Measurements from ENCODE around the gene POFUT1. TPM values are rescaled to one million over a fixed set of nuclear protein-coding genes. Genes with fewer than 3 reads are reported as not detected.

The POFUT1 gene
- total RNA-seq, 4 donors from 2014 or later: 15.7 to 29.6 (median 18.1) TPM

DNA sequence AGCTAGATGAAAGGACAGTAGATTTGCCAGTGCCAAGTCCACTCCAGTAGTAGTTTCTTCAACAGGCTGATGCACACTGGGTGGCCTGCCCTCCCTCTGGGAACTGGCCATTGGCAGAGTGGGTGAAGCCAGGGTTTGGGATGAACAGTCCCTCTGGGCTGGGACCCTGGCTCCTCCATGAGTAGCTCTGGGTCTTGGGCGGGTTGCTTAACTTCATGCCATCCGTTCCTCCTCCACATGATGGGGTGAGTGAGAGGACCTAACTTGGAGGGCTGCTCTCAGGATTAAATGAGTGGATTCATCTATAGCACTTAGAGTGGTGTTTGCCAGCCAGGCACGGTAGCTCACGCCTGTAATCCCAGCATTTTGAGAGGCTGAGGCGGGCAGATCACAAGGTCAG lies 47.3 kb upstream of the POFUT1 start:
- Histone ChIP-seq H3K27ac (no peak overlapping the region), H3K9me3 (no peaks in the 10 kb centered on the region), H3K4me3 (no peak overlapping the region), H3K27me3 (no peaks in the 10 kb centered on the region), H3K4me1 (peaks cover 0 to 5% (median 3%) of the 10 kb centered on the region in 3 donors), H3K36me3 (peaks cover 33 to 96% (median 40%) of the 10 kb centered on the region in 3 donors)
- WGBS, 2 donors: 100% methylated on average over 1 to 3 of the region's 5 CpGs
- no peak for DNase-seq
- TF ChIP-seq POLR2A (IDR thresholded peaks at IDR 0.05): no peak
- TF ChIP-seq, protein P1, sequence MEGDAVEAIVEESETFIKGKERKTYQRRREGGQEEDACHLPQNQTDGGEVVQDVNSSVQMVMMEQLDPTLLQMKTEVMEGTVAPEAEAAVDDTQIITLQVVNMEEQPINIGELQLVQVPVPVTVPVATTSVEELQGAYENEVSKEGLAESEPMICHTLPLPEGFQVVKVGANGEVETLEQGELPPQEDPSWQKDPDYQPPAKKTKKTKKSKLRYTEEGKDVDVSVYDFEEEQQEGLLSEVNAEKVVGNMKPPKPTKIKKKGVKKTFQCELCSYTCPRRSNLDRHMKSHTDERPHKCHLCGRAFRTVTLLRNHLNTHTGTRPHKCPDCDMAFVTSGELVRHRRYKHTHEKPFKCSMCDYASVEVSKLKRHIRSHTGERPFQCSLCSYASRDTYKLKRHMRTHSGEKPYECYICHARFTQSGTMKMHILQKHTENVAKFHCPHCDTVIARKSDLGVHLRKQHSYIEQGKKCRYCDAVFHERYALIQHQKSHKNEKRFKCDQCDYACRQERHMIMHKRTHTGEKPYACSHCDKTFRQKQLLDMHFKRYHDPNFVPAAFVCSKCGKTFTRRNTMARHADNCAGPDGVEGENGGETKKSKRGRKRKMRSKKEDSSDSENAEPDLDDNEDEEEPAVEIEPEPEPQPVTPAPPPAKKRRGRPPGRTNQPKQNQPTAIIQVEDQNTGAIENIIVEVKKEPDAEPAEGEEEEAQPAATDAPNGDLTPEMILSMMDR (IDR thresholded peaks at IDR 0.05): no peak
- intact Hi-C loops (cut with DNase I): no loop called here

DNA sequence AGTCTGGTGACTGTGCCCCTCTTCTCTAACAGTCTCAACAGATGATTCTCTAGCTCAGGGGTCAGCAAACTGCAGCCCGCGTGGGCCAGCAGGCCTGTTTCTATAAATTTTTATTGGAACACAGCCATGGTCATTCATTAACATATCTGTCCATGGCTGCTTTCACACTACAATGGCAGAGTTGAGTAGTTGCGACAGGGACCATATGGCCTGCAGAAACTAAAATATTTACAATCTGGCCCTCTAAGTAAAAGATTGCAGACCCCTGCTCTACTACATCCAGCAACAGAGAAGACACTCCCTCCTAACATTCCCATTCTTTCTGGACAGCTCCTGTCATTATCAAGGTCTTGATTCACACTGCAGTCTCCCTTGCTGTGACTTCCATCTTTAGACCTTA lies 45.3 kb upstream of the POFUT1 start:
- no peak overlapping the region for H3K27ac ChIP-seq
- no peaks in the 10 kb centered on the region for H3K27me3 ChIP-seq
- no peaks in the 10 kb centered on the region for H3K4me1 ChIP-seq
- H3K9me3 ChIP-seq: no peaks in the 10 kb centered on the region
- DNase-seq: no peak
- peaks cover 33 to 100% (median 48%) of the 10 kb centered on the region in 3 donors for H3K36me3 ChIP-seq
- TF ChIP-seq POLR2A (IDR thresholded peaks at IDR 0.05): no peak
- TF ChIP-seq, protein P1 (IDR thresholded peaks at IDR 0.05): no peak
- no peak overlapping the region for H3K4me3 ChIP-seq
- intact Hi-C loops (cut with DNase I): no loop called here
- WGBS, 2 donors: 0 to 76% methylated on average over 1 to 3 of the region's 3 CpGs

DNA sequence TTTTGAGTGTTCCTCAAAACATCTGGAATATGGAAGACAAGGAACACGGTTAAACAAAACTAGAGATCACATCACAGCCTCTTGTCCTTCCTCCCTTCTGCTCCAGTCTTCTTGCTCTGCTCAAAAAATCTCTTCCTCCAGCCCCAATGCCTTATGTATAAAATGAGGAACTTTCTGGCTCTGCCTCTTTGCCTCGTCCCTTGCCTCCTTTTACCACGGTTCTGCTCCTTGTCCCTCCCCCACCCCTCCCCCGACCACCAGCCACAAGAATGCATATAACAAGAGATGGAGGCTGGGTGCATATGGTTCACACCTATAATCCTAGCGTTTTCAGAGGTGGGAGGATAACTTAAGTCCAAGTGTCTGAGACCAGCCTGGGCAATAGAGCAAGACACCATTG lies 43.7 kb upstream of the POFUT1 start:
- TF ChIP-seq, protein P1 (IDR thresholded peaks at IDR 0.05): no peak
- no peak for TF ChIP-seq POLR2A (IDR thresholded peaks at IDR 0.05)
- Histone ChIP-seq H3K27ac (no peak overlapping the region), H3K27me3 (no peaks in the 10 kb centered on the region), H3K4me3 (no peak overlapping the region), H3K36me3 (peaks cover 25 to 90% (median 36%) of the 10 kb centered on the region in 3 donors), H3K9me3 (no peaks in the 10 kb centered on the region), H3K4me1 (no peaks in the 10 kb centered on the region)
- DNase-seq: no peak
- intact Hi-C loops (cut with DNase I): no loop called here
- WGBS, 2 donors: 73 to 84% methylated on average over 4 to 5 of the region's 5 CpGs

DNA sequence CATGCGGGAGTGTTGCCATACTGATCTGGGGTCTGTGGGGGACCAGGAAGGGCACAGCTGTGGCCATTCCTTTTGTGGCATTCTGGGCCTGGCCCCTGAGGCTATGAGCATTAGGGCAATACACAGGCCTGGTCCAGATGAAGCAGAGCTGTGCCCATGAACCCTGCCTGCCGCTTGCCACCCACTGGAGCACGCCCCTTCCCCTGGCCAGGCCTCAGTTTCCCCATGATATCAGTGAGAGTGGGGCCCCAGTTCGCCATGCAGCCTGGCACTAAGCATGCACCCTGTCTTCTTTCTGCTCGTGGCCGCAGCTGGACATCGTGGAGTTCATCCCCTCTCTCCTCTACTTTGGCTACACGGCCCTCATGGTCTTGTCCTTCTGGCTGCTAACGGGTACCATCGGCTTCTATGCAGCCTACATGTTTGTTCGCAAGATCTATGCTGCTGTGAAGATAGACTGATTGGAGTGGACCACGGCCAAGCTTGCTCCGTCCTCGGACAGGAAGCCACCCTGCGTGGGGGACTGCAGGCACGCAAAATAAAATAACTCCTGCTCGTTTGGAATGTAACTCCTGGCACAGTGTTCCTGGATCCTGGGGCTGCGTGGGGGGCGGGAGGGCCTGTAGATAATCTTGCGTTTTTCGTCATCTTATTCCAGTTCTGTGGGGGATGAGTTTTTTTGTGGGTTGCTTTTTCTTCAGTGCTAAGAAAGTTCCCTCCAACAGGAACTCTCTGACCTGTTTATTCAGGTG lies 42.5 kb upstream of the POFUT1 start:
- H3K27me3 ChIP-seq: no peaks in the 10 kb centered on the region
- no peaks in the 10 kb centered on the region for H3K4me1 ChIP-seq
- WGBS, 2 donors: 86 to 88% methylated on average over 14 to 21 of the region's 21 CpGs
- no peak overlapping the region for H3K27ac ChIP-seq
- TF ChIP-seq POLR2A (IDR thresholded peaks at IDR 0.05): no peak
- H3K36me3 ChIP-seq: peaks cover 13 to 78% (median 23%) of the 10 kb centered on the region in 3 donors
- DNase-seq: no peak
- intact Hi-C loops (cut with DNase I): no loop called here
- H3K9me3 ChIP-seq: no peaks in the 10 kb centered on the region
- no peak overlapping the region for H3K4me3 ChIP-seq

DNA sequence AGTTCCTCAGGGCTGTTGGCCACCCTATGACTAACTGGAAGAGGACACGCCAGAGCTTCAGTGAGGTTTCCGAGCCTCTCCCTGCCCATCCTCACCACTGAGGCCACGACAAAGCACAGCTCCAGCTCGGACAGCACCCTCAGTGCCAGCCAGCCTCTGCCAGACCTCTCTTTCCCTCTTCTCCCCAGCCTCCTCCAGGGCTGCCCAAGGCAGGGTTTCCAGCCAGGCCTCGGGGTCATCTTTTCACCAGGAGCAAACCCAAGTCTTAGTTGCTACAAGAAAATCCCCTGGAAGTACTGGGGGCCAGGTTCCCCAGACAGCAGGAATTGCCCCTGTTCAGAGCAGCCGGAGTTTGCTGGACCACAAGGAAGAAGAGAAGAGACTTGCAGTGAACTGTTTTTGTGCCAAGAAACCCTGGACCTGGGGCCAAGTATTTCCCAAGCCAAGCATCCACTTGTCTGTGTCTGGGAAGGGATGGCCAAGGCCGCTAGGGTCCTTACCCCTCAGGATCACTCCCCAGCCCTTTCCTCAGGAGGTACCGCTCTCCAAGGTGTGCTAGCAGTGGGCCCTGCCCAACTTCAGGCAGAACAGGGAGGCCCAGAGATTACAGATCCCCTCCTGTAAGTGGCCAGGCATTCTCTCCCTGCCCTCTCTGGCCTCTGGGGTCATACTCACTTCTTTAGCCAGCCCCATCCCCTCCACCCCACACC lies 41.7 kb upstream of the POFUT1 start:
- Histone ChIP-seq H3K4me3 (no peak overlapping the region), H3K27ac (no peak overlapping the region), H3K4me1 (no peaks in the 10 kb centered on the region), H3K9me3 (no peaks in the 10 kb centered on the region), H3K27me3 (no peaks in the 10 kb centered on the region), H3K36me3 (peaks cover 8 to 69% (median 20%) of the 10 kb centered on the region in 3 donors)
- no peak for DNase-seq
- 94 to 100% methylated on average over 1 to 8 of the region's 8 CpGs for WGBS, 2 donors
- intact Hi-C loops (cut with DNase I): no loop called here
- TF ChIP-seq, protein P1 (IDR thresholded peaks at IDR 0.05): no peak
- TF ChIP-seq POLR2A (IDR thresholded peaks at IDR 0.05): no peak

Measured in esophagus squamous epithelium (tissue), 5 donors.